ENCODE data around the gene TRMT5.

TRMT5 gene, protein sequence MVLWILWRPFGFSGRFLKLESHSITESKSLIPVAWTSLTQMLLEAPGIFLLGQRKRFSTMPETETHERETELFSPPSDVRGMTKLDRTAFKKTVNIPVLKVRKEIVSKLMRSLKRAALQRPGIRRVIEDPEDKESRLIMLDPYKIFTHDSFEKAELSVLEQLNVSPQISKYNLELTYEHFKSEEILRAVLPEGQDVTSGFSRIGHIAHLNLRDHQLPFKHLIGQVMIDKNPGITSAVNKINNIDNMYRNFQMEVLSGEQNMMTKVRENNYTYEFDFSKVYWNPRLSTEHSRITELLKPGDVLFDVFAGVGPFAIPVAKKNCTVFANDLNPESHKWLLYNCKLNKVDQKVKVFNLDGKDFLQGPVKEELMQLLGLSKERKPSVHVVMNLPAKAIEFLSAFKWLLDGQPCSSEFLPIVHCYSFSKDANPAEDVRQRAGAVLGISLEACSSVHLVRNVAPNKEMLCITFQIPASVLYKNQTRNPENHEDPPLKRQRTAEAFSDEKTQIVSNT

DNA sequence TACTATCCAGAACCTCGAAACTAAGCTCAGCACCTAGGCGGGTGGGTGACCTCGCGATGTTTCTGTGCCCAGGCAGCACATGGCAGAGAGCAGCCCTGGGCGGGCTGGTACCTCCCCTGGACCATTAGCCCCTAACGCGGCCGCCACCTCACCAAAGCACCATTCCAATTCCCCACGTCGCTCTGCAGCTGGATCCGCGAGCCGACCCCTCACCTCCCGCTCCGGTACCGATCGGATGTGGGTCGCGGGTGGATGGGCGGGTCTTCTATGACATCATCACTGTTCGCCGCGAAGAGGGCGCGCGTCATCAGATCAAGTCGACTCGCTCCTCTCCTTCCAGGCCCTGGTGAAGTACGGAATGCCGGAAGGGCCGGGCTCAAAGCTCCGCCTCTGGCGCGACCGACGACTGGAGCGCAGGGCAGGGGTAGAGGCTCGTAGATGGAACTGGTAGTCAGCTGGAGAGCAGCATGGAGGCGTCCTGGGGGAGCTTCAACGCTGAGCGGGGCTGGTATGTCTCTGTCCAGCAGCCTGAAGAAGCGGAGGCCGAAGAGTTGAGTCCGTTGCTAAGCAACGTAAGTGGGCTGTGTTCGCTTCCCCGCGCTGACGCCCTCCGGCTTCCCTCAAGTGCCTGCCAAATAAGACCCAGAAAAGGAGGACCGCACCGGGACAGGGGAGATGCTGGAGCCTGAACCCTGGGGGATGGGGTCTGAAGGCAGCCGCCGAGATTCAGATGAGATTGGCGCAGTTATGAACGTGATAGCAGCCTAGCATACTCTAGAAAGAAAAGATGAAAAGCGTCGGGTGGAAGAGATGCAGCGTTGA lies at the start of gene TRMT5, which contains the start of gene SLC38A6:
TSS of gene TRMT5 (minus strand) at position 269 of the 822 bp plus-strand sequence. CDS start at position 163, 106 bp downstream.
TSS of gene SLC38A6 (plus strand) at position 435 of the 822 bp plus-strand sequence. CDS start at position 468, 33 bp downstream.
- in situ Hi-C loops (cut with MboI; ENCODE audit: low sequenced_read_pairs): no loop called here

DNA sequence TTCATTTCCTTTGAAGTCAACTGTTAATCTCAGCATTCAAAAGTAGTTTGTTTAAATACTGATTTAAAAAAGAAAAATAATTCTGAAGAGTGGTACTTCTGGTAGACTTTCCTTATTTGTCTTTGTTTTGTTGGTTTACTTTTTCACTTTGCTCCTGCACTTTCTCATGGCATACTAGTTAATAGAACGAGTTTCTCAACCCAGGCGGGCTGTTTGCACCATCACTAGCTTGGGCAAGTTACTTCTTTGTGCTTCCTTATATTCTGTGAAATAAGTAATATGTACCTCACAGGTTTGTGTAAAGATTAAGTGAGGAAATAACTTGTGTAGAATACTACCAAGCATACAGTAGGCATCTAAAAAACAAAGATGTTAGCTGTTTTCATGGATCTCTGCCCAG lies 45.6 kb upstream of the TRMT5 start:
- in situ Hi-C loops (cut with MboI; ENCODE audit: low sequenced_read_pairs): no loop called here

DNA sequence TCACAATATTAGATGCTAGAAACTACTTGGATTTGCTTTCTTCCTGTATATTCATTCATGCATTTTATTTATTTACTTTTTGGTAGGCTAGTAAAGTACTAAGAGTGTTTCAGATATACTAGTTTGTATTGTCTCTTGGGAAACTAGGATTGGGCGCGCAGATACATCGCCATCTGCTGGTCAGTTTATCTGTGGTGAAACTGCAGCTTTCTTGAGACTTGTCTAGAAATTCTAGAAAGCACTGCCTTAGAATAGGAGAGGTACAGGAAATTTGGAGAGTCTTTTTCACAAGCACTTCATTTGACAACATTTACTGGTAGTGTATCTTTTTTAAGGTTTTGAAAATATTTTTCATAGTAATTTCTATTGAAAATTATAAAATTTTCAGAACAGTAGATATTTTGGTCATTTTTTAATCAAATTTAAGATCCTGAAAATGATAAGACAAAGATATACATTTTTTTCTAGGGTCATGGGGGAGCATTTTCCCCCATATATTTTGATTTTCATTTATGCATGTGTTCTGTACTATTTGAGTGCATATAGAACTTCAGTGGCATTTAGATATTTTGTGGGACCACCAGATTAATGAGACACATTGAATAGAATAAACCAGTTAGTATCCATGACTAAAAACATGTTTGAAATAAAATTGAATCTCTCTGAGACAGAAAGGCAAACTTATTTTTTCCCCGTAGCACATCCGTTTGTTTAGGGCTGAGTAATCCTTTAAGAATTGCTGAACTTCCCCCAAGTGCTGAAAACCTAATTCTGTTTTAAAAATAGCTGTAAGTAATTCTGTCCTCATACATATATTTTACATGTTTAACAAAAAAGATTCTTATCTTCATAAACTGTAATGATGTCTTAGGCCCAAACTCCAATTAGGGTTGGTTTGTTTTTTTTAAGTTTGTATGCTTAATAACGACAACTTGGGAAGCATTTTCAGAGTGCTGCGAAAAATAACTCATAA lies 44.7 kb upstream of the TRMT5 start:
- in situ Hi-C loops (cut with MboI; ENCODE audit: low sequenced_read_pairs): no loop called here

DNA sequence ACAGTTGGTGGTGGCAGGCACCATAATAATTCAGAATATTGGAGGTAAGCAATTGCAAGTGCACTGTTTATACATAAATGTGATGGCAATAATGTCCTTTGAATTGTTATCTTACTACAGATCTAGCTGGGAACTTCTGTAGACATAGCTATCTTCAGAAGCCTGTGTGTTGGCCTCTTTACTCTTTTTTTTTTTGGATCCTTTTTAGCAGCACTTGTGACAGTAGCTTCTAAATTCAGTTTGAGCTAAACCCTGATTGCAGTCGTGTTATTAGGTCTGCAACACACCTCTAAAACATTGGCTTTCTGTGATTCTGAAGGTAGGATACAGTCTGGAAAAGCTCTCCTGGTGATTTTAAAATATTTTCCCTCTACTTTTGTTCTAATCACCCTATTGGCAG lies 38.7 kb upstream of the TRMT5 start:
- in situ Hi-C loops (cut with MboI; ENCODE audit: low sequenced_read_pairs): no loop called here

DNA sequence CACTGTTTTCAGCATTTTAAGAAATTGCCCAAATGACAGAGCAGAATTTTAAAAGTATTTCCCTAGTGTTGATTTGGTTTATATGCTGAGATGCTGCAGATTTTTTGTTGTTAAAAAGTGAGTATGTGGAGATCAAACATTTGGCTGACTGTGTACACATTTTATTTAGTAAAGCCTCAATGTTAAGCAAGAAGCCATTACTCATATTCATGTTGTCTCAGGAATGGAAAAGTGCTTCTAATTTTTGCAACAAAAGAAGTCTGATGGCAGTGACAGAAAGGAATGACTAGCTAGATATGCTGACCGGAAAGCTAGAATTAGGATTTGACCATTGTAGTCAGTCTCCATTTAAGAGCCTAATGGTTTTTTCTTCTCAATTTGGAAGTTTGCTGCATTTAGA lies 22.7 kb upstream of the TRMT5 start:
- in situ Hi-C loops (cut with MboI; ENCODE audit: low sequenced_read_pairs): no loop called here

DNA sequence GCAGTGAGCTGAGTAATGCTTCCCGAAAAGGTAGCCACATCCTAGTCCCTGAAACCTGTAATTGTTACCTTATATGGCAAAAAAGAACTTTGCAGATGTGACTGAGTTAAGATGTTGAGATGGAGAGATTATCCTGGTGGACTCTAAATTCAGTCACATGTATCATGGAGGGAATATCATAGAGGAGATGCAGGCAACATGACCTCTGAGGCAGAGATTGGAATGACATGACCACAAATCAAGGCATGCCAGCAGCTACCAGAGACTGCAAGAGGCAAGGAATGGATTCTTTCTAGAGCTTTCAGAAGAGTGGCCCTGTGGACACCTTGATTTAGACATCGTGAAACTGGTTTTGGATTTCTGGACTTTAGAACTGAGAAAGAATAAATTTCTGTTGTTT lies 18.7 kb upstream of the TRMT5 start:
- in situ Hi-C loops (cut with MboI; ENCODE audit: low sequenced_read_pairs): no loop called here

DNA sequence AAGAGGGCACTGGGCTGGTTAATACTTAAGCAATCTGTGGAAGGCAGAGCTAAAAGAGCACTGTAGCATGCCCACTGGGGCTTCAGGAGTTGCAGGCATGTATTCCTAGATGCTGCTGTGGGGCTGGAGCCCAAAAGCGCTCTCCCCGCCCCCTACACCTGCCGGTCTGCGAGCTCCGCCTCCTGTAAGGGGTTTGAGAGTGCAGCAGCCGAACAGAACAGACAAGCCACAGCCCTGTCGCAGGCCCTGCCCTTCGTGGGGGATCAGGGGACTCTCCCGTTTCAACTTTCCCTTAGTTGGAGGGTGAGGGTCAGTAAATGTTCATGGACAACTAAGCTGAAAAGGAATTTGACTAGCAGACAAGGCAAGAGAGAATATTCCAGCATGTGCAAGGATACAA lies 17.7 kb upstream of the TRMT5 start:
- in situ Hi-C loops (cut with MboI; ENCODE audit: low sequenced_read_pairs): no loop called here

DNA sequence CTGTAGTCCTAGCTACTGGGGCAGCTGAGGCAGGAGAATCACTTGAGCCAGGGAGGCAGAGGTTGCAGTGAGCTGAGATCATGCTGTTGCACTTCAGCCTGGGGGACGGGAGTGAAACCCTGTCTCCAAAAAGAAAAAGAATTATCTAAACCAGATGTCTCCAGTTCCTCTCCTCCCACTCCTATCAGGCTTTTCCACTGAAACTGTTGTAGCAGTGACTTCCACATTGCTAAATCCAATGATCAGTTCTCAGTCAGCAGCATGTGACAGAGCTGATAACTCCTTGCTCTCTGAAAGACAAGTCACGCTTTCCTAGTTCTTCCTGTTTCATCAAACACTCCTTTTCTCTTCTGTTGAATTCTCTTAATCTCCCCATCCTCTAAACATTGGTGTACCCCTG lies 8.7 kb upstream of the TRMT5 start:
- in situ Hi-C loops (cut with MboI; ENCODE audit: low sequenced_read_pairs): no loop called here

DNA sequence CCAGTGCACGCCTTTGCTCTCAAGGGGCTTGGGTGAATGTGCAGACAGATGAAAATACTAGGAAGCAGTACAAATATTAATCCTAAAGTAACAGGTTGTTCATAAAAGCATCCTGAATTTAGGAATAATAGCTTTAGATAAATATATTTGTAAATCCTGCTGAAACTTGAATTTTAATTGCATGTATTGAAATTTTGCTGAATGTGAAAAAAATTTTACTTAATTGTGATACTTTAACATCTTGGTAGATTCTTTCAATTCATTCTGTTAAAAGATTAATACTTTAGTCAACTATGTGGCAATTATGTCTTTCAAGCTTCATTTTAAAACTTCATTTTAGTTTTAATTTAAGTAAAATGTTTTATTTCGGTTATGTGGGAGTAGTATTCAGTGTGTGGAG lies 5.6 kb upstream of the TRMT5 start:
- in situ Hi-C loops (cut with MboI; ENCODE audit: low sequenced_read_pairs): no loop called here

DNA sequence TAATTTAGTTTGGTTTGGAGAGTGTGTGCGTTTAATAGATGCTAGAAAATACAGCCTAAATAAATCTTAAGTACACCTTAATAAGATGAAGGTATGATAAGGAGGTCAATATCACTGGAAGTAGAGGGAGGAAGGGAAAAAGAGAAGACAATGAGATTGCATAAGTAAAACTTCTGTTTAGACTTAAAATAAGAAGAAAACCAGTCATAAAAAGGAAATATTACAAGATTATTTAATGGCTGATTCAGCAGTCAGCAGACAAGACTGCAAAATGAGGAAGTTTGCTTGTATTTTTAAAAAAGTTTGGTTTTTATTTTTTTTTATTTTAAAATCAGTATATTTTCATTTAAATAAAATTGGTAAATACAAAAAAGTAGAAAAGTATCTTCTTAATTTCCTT lies 3.3 kb upstream of the TRMT5 start:
- in situ Hi-C loops (cut with MboI; ENCODE audit: low sequenced_read_pairs): no loop called here

DNA sequence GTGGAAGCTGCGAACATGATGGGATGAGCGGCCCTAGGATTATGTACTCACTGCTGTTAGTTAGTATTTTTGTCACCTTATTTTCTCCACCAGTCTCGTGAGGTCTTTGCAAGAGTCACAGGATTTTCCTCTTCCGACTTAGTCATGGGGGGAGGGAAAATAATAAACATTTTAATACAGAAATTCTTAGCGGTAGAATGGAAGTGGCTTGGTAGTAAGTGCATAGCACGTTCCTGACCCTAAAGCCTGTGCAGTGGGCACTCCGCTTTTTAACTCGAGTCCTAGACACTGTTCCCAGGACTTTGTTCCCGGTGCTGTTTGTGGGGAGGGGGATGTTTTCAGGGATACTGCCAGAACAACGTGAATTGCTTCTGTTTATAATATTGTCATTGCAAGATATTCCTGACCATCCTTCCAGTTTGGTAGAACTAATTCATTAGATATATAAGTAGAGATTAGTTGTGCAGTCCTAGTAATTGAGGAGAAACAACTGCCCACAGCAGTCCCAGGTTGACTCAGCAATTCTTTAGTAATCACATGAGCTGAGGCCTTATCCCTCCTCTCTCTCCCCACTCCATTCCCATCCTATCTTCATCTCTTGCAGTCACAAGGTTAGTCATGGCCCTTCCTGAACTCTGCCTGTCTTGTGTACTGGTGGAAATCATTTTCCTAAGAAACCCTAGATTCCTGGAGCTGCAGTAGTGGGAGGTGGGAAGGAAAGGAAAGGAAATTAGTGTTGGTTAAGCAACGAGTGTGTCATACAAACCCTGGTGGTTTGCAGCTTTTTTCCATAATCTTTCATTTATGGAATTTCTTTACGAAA lies 965 bp upstream of the TRMT5 start:
- in situ Hi-C loops (cut with MboI; ENCODE audit: low sequenced_read_pairs): no loop called here

DNA sequence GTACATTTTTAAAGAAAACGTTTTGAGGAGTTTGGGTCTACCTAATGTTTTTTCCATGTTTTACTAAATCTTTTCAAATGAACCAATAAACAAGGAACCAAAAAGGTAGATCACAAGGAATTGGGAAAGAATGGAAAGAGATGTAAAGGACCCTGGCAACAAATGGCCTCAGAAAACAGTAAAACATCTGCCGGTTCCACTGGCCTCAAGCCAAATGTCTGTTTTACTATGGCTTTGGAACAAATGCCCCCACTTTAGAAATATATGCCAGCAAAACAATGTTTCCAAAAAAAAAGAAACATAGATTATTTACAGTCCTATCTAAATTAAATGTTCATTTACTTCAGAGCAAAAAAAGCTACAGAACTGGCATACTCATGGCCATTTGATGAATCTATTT lies 3.0 kb downstream of the TRMT5 start:
- in situ Hi-C loops (cut with MboI; ENCODE audit: low sequenced_read_pairs): no loop called here

DNA sequence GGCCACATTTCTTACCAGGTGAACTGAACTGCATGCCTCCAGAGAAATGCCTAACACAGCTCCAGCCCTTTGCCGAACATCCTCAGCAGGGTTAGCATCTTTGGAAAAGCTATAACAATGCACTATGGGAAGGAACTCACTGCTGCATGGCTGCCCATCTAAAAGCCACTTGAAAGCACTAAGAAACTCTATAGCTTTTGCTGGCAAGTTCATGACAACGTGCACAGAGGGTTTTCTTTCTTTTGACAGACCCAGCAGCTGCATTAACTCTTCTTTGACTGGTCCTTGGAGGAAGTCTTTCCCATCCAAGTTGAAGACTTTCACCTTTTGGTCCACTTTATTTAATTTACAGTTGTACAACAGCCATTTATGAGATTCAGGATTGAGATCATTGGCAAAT lies 5.3 kb downstream of the TRMT5 start:
- in situ Hi-C loops (cut with MboI; ENCODE audit: low sequenced_read_pairs): no loop called here

DNA sequence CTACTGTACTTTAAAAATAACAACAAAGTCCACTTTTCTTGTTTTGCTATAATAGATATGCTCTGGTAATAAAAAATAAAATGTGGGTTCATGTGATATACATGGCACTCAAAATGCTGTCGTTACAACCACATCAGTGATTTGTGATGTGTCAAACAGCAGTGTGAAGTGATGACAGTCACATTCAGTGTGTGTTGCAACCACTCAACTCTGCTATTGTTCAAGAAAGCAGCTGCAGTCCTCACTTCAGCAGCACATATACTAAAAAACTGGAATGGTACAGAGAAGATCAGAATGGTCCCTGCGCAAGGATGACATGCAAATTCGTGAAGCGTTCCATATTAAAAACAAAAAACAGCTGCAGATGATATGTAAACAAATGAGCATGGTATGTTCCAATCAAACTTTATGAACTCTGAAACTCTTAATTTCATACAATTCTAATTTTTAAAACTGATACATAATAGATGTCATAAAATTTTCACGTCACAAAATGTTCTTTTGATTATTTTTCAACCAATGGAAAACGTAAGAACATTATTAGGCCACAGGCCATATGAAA lies 6.7 kb downstream of the TRMT5 start:
- in situ Hi-C loops (cut with MboI; ENCODE audit: low sequenced_read_pairs): no loop called here

DNA sequence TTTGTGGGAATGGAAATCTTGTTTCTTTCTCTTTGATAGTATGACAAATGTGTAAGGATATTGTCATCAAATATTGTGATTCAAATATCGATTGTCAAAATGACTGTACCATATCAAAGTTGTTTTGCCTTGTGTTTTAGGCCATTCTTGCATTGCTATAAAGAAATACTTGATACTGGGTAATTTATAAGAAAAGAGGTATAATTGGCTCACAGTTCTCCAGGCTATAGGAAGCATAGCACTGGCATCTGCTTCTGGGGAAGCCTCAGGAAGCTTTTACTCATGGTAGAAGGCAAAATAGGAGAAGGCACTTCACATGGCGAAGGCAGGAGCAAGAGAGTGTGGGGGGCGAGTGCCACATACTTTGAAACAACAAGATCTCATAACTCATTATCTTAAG lies 7.8 kb downstream of the TRMT5 start:
- in situ Hi-C loops (cut with MboI; ENCODE audit: low sequenced_read_pairs): no loop called here

DNA sequence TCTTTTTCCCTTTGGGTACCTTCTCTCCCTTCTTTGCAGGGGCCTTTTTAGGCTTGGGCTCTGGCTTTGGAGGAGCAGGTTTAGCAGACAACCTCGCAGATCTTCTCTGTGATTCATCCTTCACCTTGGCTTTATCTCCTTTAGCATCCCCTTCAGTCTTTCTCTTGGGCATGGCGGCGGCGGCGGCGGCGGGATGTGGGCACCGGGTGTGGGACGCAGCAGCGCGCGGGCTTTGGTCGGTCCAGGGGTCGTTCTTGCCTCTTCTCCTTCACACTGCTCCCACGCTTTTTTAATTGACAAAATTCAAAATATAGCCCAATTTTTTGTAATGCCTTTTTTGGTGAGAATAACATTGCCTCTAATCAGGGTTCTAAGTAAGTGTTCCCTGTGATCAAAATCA lies 8.6 kb downstream of the TRMT5 start:
- in situ Hi-C loops (cut with MboI; ENCODE audit: low sequenced_read_pairs): no loop called here

DNA sequence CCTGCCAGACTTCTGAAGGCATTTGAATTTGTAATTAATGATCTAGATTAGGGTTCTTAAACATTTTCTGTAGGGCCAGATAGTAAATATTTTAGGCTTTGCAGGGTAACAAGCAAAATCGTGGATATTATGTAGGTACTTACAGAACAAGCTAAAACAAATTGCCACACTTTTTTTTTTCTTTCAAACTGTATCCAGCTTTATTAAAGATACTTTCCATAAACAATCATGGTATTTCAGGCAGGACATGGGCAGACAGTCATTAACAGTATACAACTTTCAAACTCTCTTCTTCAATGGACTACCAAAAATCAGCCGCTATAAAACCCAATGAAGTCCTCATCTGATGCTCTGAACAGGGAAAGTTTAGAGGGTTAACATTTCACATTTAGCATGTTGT lies 9.6 kb downstream of the TRMT5 start:
- in situ Hi-C loops (cut with MboI; ENCODE audit: low sequenced_read_pairs): no loop called here

DNA sequence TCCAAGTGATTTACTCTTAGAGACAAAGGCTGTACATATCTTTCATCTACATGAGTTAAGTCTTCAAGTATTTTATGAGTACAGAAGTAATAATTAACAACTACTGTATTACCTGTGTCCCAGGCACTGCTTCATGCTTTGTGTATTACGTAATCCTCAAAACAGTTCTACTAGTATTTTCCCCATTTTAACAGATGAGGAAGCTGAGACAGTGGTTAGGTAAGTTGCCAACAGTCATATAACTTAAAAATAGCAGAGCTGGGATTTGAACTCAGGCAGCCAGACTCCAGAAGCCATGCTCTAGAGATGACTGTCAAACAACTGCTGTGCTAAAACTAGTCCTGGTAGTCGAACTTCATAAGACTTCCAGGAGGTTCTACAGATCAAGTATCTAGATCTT lies 10.7 kb downstream of the TRMT5 start:
- in situ Hi-C loops (cut with MboI; ENCODE audit: low sequenced_read_pairs): no loop called here

DNA sequence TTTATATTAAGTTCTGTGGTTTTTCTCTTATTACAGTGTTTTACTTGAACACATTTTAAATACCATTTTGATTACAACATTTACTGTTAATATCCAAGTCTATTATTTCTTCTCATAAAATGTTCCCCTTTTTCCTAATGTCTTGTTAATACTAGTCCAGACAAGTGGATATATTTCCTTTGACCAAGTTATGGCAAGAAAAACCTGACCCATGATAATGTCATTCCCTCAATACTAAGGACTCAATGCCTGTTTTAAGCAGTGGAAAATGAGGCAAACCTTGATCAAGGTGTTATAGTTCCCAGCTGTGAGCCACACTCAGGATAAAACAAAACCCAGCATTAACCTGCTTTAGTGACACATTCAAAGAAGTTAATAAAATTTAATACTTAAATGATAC lies 12.2 kb downstream of the TRMT5 start:
- in situ Hi-C loops (cut with MboI; ENCODE audit: low sequenced_read_pairs): no loop called here

DNA sequence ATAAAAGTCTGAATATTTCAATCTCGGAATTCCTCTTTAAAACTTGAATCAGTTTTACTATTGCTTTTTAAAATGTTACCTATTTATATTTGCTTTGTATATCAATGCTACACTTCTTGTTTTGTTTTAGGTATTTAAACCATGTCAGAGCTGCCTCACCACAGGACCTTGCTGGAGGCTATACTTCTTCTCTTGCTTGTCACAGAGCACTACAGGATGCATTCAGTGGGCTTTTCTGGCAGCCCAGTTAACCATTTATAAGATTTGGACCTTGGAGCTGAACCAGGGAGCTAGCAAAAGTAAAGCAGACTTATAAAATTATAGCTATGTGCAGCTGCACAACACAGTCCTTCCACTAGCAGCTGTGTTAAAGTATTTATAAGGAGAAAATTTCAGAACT lies 12.8 kb downstream of the TRMT5 start:
- in situ Hi-C loops (cut with MboI; ENCODE audit: low sequenced_read_pairs): no loop called here

Measured in hTERT RPE-1 (cell line).